ENCODE results near the gene GADD45B.

- TF ChIP-seq, protein P1, sequence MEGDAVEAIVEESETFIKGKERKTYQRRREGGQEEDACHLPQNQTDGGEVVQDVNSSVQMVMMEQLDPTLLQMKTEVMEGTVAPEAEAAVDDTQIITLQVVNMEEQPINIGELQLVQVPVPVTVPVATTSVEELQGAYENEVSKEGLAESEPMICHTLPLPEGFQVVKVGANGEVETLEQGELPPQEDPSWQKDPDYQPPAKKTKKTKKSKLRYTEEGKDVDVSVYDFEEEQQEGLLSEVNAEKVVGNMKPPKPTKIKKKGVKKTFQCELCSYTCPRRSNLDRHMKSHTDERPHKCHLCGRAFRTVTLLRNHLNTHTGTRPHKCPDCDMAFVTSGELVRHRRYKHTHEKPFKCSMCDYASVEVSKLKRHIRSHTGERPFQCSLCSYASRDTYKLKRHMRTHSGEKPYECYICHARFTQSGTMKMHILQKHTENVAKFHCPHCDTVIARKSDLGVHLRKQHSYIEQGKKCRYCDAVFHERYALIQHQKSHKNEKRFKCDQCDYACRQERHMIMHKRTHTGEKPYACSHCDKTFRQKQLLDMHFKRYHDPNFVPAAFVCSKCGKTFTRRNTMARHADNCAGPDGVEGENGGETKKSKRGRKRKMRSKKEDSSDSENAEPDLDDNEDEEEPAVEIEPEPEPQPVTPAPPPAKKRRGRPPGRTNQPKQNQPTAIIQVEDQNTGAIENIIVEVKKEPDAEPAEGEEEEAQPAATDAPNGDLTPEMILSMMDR (IDR thresholded peaks at IDR 0.05; ENCODE audit: low read depth, low read length, poor library complexity, severe bottlenecking) = no peak
- no peak for TF ChIP-seq EZH2phosphoT487 (IDR thresholded peaks at IDR 0.05; ENCODE audit: borderline replicate concordance, low read length)
Observed at GRCh38 chr19:2483084-2483483, 7.2 kb downstream of the GADD45B start.
